ENCODE results near the gene COL4A1. TPM values are rescaled to one million over a fixed set of nuclear protein-coding genes. Genes with fewer than 3 reads are reported as not detected.

Gene COL4A1
- total RNA-seq, 1 experiment from 2014 or later: 0.12 TPM

GRCh38 chr13:110170882-110171281 lies 136.1 kb downstream of the COL4A1 start:
- no TSS peak for BruUV-seq (replicated peaks)
- Mint-ChIP-seq H3K4me3 (ENCODE audit: low read depth, unreplicated experiment) (no peak overlapping the region), H3K9me3 (ENCODE audit: low read depth, unreplicated experiment) (no peaks in the 10 kb centered on the region), H3K27ac (ENCODE audit: unreplicated experiment) (no peak overlapping the region), H3K27me3 (ENCODE audit: unreplicated experiment) (no peaks in the 10 kb centered on the region), H3K36me3 (ENCODE audit: insufficient read depth, unreplicated experiment) (no peaks in the 10 kb centered on the region), H3K4me1 (ENCODE audit: low read depth, unreplicated experiment) (no peaks in the 10 kb centered on the region)
- intact Hi-C loops (cut with micrococcal nuclease; ENCODE audit: unreplicated experiment): no loop called here
- CTCF ChIA-PET: no interaction called here
- TF ChIP-seq CTCF (IDR thresholded peaks at IDR 0.05; ENCODE audit: unreplicated experiment): no peak
- no peak for DNase-seq

GRCh38 chr13:110170020-110170790 lies 136.8 kb downstream of the COL4A1 start:
- Mint-ChIP-seq H3K4me1 (ENCODE audit: low read depth, unreplicated experiment) (no peaks in the 10 kb centered on the region), H3K27ac (ENCODE audit: unreplicated experiment) (no peak overlapping the region), H3K36me3 (ENCODE audit: insufficient read depth, unreplicated experiment) (no peaks in the 10 kb centered on the region), H3K27me3 (ENCODE audit: unreplicated experiment) (no peaks in the 10 kb centered on the region), H3K9me3 (ENCODE audit: low read depth, unreplicated experiment) (no peaks in the 10 kb centered on the region), H3K4me3 (ENCODE audit: low read depth, unreplicated experiment) (no peak overlapping the region)
- CTCF ChIA-PET: no interaction called here
- no TSS peak for BruUV-seq (replicated peaks)
- intact Hi-C loops (cut with micrococcal nuclease; ENCODE audit: unreplicated experiment): no loop called here
- TF ChIP-seq CTCF (IDR thresholded peaks at IDR 0.05; ENCODE audit: unreplicated experiment): no peak
- no peak for DNase-seq

GRCh38 chr13:110168999-110169933 lies 137.7 kb downstream of the COL4A1 start:
- Mint-ChIP-seq H3K36me3 (ENCODE audit: insufficient read depth, unreplicated experiment) (no peaks in the 10 kb centered on the region), H3K27ac (ENCODE audit: unreplicated experiment) (no peak overlapping the region), H3K4me1 (ENCODE audit: low read depth, unreplicated experiment) (no peaks in the 10 kb centered on the region), H3K9me3 (ENCODE audit: low read depth, unreplicated experiment) (no peaks in the 10 kb centered on the region), H3K27me3 (ENCODE audit: unreplicated experiment) (no peaks in the 10 kb centered on the region), H3K4me3 (ENCODE audit: low read depth, unreplicated experiment) (no peak overlapping the region)
- BruUV-seq (replicated peaks): no TSS peak
- CTCF ChIA-PET: no interaction called here
- no peak for TF ChIP-seq CTCF (IDR thresholded peaks at IDR 0.05; ENCODE audit: unreplicated experiment)
- intact Hi-C loops (cut with micrococcal nuclease; ENCODE audit: unreplicated experiment): no loop called here
- no peak for DNase-seq

GRCh38 chr13:110166598-110166997 lies 140.4 kb downstream of the COL4A1 start:
- Mint-ChIP-seq H3K9me3 (ENCODE audit: low read depth, unreplicated experiment) (no peaks in the 10 kb centered on the region), H3K27ac (ENCODE audit: unreplicated experiment) (no peak overlapping the region), H3K4me3 (ENCODE audit: low read depth, unreplicated experiment) (no peak overlapping the region), H3K27me3 (ENCODE audit: unreplicated experiment) (no peaks in the 10 kb centered on the region), H3K4me1 (ENCODE audit: low read depth, unreplicated experiment) (no peaks in the 10 kb centered on the region), H3K36me3 (ENCODE audit: insufficient read depth, unreplicated experiment) (no peaks in the 10 kb centered on the region)
- no TSS peak for BruUV-seq (replicated peaks)
- intact Hi-C loops (cut with micrococcal nuclease; ENCODE audit: unreplicated experiment): no loop called here
- no peak for DNase-seq
- TF ChIP-seq CTCF (IDR thresholded peaks at IDR 0.05; ENCODE audit: unreplicated experiment): no peak
- CTCF ChIA-PET: no interaction called here

All from Calu3 (cell line).